Activated CD8-positive, alpha-beta T cell treated with anti-CD3 and anti-CD28 coated beads for 36 hours (primary cell): ENCODE data around the gene ROR2. TPM values are rescaled to one million over a fixed set of nuclear protein-coding genes. Genes with fewer than 3 reads are reported as not detected.

Source experiments
- ATAC-seq: fragments of 200-7000 bp; cut with Tn5 transposase; one replicate; pipeline ENCODE4 v1.10.0; 2021; ENCODE audit warnings: mild to moderate bottlenecking, moderate library complexity
- CTCF ChIA-PET: fragments of 350-600 bp; sonication (Branson Sonifier 250); formaldehyde crosslinking; loops from one replicate; lab custom pipeline; 2021; ENCODE audit warnings: antibody characterized with exemption; lab: Charles Lee
- POLR2A ChIA-PET: fragments of 350-600 bp; sonication (Branson Sonifier 250); formaldehyde crosslinking; loops from one replicate; lab custom pipeline; 2021; ENCODE audit warnings: antibody characterized with exemption; lab: Charles Lee
- DNase-seq: peaks from one replicate; pipeline ENCODE4 v3.0.0-alpha.2; 2020
- H3K27ac Mint-ChIP-seq: one replicate; pipeline ENCODE4 v1.8.0; 2021; ENCODE audit warnings: mild to moderate bottlenecking, mixed read lengths
- H3K27me3 Mint-ChIP-seq: one replicate; pipeline ENCODE4 v1.8.0; 2021; ENCODE audit warnings: mixed read lengths
- H3K36me3 Mint-ChIP-seq: one replicate; pipeline ENCODE4 v1.8.0; 2021; ENCODE audit warnings: low read depth, mixed read lengths
- H3K4me1 Mint-ChIP-seq: one replicate; pipeline ENCODE4 v1.8.0; 2021; ENCODE audit warnings: low read depth, mixed read lengths
- H3K4me3 Mint-ChIP-seq: one replicate; pipeline ENCODE4 v1.8.0; 2021; ENCODE audit warnings: mild to moderate bottlenecking, moderate library complexity, mixed read lengths
- H3K9me3 Mint-ChIP-seq: one replicate; pipeline ENCODE4 v1.8.0; 2021; ENCODE audit warnings: mixed read lengths
- CTCF ChIP-seq: fragments of 200-600 bp; IDR thresholded peaks from one replicate; pipeline ENCODE4 v1.8.0; 2022; ENCODE audit warnings: antibody characterized with exemption, mild to moderate bottlenecking
- intact Hi-C: fragments of 100-400 bp; cut with micrococcal nuclease; formaldehyde crosslinking; loops from one replicate; pipeline ENCODE4 v1.10.0; 2022
- total RNA-seq, 2 experiments: library from RNA; stranded (reverse); gene quantifications; one replicate each; pipeline ENCODE4 v1.2.3, GENCODE V29; 2021

The ROR2 gene
- total RNA-seq, 2 experiments from 2014 or later, result not detected

- CTCF ChIA-PET, result no interaction called here
- H3K36me3 Mint-ChIP-seq, result no peaks in the 10 kb centered on the region
- H3K27me3 Mint-ChIP-seq, result peaks cover 14% of the 10 kb centered on the region
- DNase-seq, result no peak
- H3K9me3 Mint-ChIP-seq, result no peaks in the 10 kb centered on the region
- POLR2A ChIA-PET, result no interaction called here
- no peaks in the 10 kb centered on the region for H3K4me1 Mint-ChIP-seq
- intact Hi-C loops, result no loop called here
- no peak overlapping the region for H3K4me3 Mint-ChIP-seq
- H3K27ac Mint-ChIP-seq, result no peak overlapping the region
- no peak for ATAC-seq
- no peak for TF ChIP-seq CTCF
Measured at GRCh38 chr9:91894023-91894422, 56.0 kb downstream of the ROR2 start.

GRCh38 chr9:91891915-91892314, 58.1 kb downstream of the ROR2 start:
- H3K36me3 Mint-ChIP-seq, result no peaks in the 10 kb centered on the region
- POLR2A ChIA-PET, result no interaction called here
- ATAC-seq (no peak), DNase-seq (no peak)
- no peaks in the 10 kb centered on the region for H3K9me3 Mint-ChIP-seq
- CTCF ChIA-PET, result no interaction called here
- TF ChIP-seq CTCF, result no peak
- intact Hi-C loops, result no loop called here
- H3K27ac Mint-ChIP-seq, result no peak overlapping the region
- H3K4me3 Mint-ChIP-seq, result no peak overlapping the region
- H3K4me1 Mint-ChIP-seq, result no peaks in the 10 kb centered on the region
- H3K27me3 Mint-ChIP-seq, result peaks cover 16% of the 10 kb centered on the region

DNA sequence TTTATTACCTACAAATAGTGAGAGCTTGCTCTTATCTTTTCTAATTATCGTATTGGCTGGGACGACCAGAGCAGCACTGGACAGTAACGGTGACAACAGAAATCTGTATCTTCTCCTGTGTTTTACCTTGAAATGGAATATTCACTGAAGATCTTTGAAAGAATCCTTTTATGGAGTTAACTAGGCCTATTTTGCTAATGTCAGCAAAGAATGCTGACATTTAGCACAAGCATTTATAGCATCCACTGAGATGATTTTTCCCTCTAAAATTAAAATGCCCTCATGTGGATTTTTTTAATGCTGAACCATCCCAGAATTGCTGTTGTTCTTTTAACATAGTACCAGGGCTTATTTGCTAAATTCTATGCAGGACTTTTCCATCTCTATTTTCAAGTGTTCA, 59.4 kb downstream of the ROR2 start:
- Mint-ChIP-seq H3K4me3 (no peak overlapping the region), H3K36me3 (no peaks in the 10 kb centered on the region), H3K27me3 (peaks cover 10% of the 10 kb centered on the region), H3K4me1 (no peaks in the 10 kb centered on the region), H3K9me3 (no peaks in the 10 kb centered on the region), H3K27ac (no peak overlapping the region)
- ChIA-PET CTCF (no interaction called here), POLR2A (no interaction called here)
- intact Hi-C loops, result no loop called here
- no peak for ATAC-seq
- TF ChIP-seq CTCF, result no peak
- no peak for DNase-seq

DNA sequence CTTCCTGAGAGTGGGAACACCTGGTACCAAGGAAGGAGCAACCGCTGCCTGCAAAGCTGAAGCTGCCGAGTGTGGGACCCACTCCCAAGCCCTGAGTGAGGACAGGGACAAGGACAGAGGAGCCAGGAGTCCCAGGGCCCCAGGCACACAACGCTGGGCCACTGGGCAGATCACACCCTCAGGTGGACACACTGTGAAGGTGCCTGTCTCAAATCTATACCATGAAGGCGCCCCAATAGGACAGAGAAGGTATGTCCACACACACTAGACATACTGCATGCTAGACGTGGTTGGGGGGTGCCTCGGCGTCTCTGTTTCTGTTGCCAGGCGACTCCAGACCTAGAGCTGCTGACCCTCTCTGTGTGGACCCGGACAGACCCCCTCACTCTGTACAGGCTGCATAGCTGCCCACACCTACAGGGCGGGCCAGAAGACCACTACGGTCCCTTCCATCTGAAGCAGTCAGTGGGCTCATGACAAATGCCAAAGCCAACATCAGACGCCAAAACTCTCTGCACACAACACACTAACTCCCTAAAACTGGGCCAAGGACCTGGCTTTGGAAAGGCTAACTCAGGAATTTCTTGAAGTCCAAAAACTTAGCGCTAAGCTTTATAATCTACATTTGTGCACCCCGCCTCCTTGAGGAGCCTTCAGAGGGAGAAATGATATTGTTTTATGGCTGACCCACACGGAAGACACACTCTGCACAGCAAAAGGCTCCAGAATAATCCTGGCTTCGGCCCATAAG, 60.7 kb downstream of the ROR2 start:
- Mint-ChIP-seq H3K9me3 (no peaks in the 10 kb centered on the region), H3K4me1 (no peaks in the 10 kb centered on the region), H3K4me3 (no peak overlapping the region), H3K27me3 (peaks cover 7% of the 10 kb centered on the region), H3K36me3 (no peaks in the 10 kb centered on the region), H3K27ac (no peak overlapping the region)
- ChIA-PET CTCF (no interaction called here), POLR2A (no interaction called here)
- intact Hi-C loops, result no loop called here
- DNase-seq (no peak), ATAC-seq (no peak)
- no peak for TF ChIP-seq CTCF

DNA sequence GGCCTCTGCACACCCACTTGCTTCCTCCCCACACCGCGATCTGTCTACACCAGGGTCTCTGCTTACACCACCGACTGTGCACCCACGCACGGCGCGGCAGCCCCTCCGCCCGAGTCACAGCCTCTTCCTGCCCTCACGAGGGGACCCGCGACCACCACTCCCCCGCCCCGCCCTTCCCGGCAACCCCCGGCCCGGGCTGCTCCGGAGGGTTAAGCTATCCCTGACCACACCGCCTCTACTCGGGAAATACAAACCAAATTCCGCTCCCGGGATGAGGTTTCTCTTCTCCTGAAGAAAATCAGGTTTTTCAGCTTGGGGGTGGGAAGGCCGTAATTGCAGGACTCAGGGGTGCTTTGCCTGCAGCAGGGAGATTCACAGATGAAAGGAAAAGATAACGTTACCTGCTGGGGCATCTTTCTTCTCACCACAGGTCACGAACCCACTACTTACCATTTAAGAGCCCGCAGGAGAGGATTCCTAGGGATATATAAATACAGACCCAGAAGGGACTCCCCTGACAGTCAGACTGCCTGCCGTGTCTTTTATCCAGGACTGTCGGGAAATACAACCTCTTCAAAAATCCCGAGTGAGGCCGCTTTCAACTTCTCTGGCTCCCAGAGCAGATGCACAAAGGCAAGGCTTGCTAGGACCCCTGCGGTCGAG, 63.5 kb downstream of the ROR2 start:
- intact Hi-C loops, result no loop called here
- DNase-seq (no peak), ATAC-seq (no peak)
- ChIA-PET CTCF (no interaction called here), POLR2A (no interaction called here)
- Mint-ChIP-seq H3K4me3 (no peak overlapping the region), H3K27me3 (peaks cover 5% of the 10 kb centered on the region), H3K36me3 (no peaks in the 10 kb centered on the region), H3K27ac (no peak overlapping the region), H3K9me3 (no peaks in the 10 kb centered on the region), H3K4me1 (no peaks in the 10 kb centered on the region)
- TF ChIP-seq CTCF, result no peak
